Motor neuron (in vitro differentiated cells): ENCODE measurements around the gene PRKN. TPM values are rescaled to one million over a fixed set of nuclear protein-coding genes. Genes with fewer than 3 reads are reported as not detected.

ENCODE experiments used
- ATAC-seq, 8 experiments: fragments of 200-7000 bp; cut with Tn5 transposase; replicated peaks in 6 of 8; 2 replicates each; pipeline ENCODE4 v1.8.0; 2021; ENCODE audit warnings: mild to moderate bottlenecking in 8 of 8, moderate library complexity in 8 of 8
- H3K27ac ChIP-seq, 2 donors: fragments of 250-450 bp; sonication (Bioruptor Pico); 2 replicates each; pipeline ENCODE4 v1.9.0; 2021; ENCODE audit warnings: antibody characterized with exemption in 2 of 2, mild to moderate bottlenecking in 2 of 2, moderate library complexity in 1 of 2
- H3K4me1 ChIP-seq, 2 donors: fragments of 250-450 bp; sonication (Bioruptor Pico); replicated peaks in 1 of 2; 2 replicates each; pipeline ENCODE4 v1.6.1; 2021; ENCODE audit warnings: antibody characterized with exemption in 2 of 2, mild to moderate bottlenecking in 2 of 2, moderate library complexity in 1 of 2
- H3K4me3 ChIP-seq, 5 donors: fragments of 250-450 bp; sonication (Bioruptor Pico); 2 replicates each; pipeline ENCODE4 v1.9.0; 2021; ENCODE audit warnings: antibody characterized with exemption in 5 of 5, mild to moderate bottlenecking in 5 of 5, moderate library complexity in 4 of 5
- WGBS, 10 experiments: fragments of 450-650 bp; shearing (Covaris generic); methylation state at CpG; one replicate each; pipeline ENCODE4 v1.0.0; 2022; 5-methylcytosine and 5-hydroxymethylcytosine counted together
- in situ Hi-C, 9 experiments: fragments of 400-800 bp; cut with MboI; loops; one replicate each; pipeline ENCODE4 v1.15.0; 2021; ENCODE audit warnings: low sequenced_read_pairs in 9 of 9, low pct_unique_long_range_greater_than_20kb in 2 of 9; ENCODE audit not compliant: unreplicated experiment in 9 of 9
- total RNA-seq, 8 experiments: library from RNA; unstranded; fragments of 300-600 nt; gene quantifications; 2 replicates each; pipeline versions ENCODE4 v1.2.3 to v1.2.4, GENCODE V29; 2022

PRKN gene
- total RNA-seq, 8 experiments from 2014 or later, result 0.71 to 8.1 (median 2.9) TPM

- H3K4me3 ChIP-seq, result no peak overlapping the region
- peak in 7 of 8 experiments; percentile 28 to 87 (median 63) for ATAC-seq
- H3K27ac ChIP-seq, result no peak overlapping the region
- in situ Hi-C loops, result no loop called here
- peaks cover 20 to 39% of the 10 kb centered on the region in 2 donors for H3K4me1 ChIP-seq
- 0 to 93% (median 64%) methylated on average over 2 to 5 of the region's 5 CpGs; no CpG with 5 or more reads in 3 of the 10 experiments for WGBS, 10 experiments
These were observed 1144.0 kb downstream of the PRKN start for GRCh38 chr6:161583584-161583983.

- in situ Hi-C loops, result no loop called here
These were observed 1149.1 kb downstream of the PRKN start for GRCh38 chr6:161578478-161578877.

GRCh38 chr6:161575523-161576254, 1151.9 kb downstream of the PRKN start:
- ATAC-seq, result peak in 6 of 8 experiments; percentile 41 to 98 (median 88)
- no peak overlapping the region for H3K4me3 ChIP-seq

More at GRCh38 chr6:161578478-161578877, 1149.1 kb downstream of the PRKN start:
- Histone ChIP-seq H3K4me1 (peaks cover 10 to 17% of the 10 kb centered on the region in 2 donors), H3K4me3 (no peak overlapping the region), H3K27ac (no peak overlapping the region)
- 35 to 85% (median 63%) methylated on average over 1 to 3 of the region's 3 CpGs; no CpG with 5 or more reads in 4 of the 10 experiments for WGBS, 10 experiments
- ATAC-seq, result peak in 2 of 8 experiments; percentile 34 to 37

GRCh38 chr6:161568885-161569456, 1158.6 kb downstream of the PRKN start:
- WGBS, 10 experiments, result 49 to 90% (median 67%) methylated on average over 2 to 5 of the region's 6 CpGs; no CpG with 5 or more reads in 2 of the 10 experiments
- Histone ChIP-seq H3K4me3 (no peak overlapping the region), H3K27ac (no peak overlapping the region), H3K4me1 (peaks cover 11 to 14% of the 10 kb centered on the region in 2 donors)
- ATAC-seq, result peak in 7 of 8 experiments; percentile 29 to 98 (median 92)
- in situ Hi-C loops, result no loop called here

More at GRCh38 chr6:161575523-161576254, 1151.9 kb downstream of the PRKN start:
- no peak overlapping the region for H3K27ac ChIP-seq
- peaks cover 10 to 11% of the 10 kb centered on the region in 2 donors for H3K4me1 ChIP-seq
- in situ Hi-C loops, result no loop called here
- WGBS, 10 experiments, result 17 to 73% (median 57%) methylated on average over 3 to 13 of the region's 13 CpGs

GRCh38 chr6:161564952-161565351, 1162.6 kb downstream of the PRKN start:
- no peak overlapping the region for H3K27ac ChIP-seq
- in situ Hi-C loops, result no loop called here
- no peak for ATAC-seq
- H3K4me3 ChIP-seq, result no peak overlapping the region
- WGBS, 10 experiments, result 0 to 100% (median 68%) methylated on average over 1 to 3 of the region's 3 CpGs
- H3K4me1 ChIP-seq, result peaks cover 11 to 14% of the 10 kb centered on the region in 2 donors

- ATAC-seq, result peak; percentile 20 to 77 (median 66)
- WGBS, 10 experiments, result 22 to 83% (median 68%) methylated on average over 2 to 9 of the region's 9 CpGs; no CpG with 5 or more reads in 2 of the 10 experiments
- Histone ChIP-seq H3K27ac (no peak overlapping the region), H3K4me1 (peaks cover 0 to 7% of the 10 kb centered on the region in 2 donors), H3K4me3 (no peak overlapping the region)
- in situ Hi-C loops, result no loop called here
These were observed 1165.7 kb downstream of the PRKN start for GRCh38 chr6:161561908-161562307.

GRCh38 chr6:161557333-161558107, 1170.0 kb downstream of the PRKN start:
- in situ Hi-C loops, result no loop called here
- 0 to 100% (median 60%) methylated on average over 1 to 8 of the region's 9 CpGs; no CpG with 5 or more reads in 1 of the 10 experiments for WGBS, 10 experiments
- ATAC-seq, result peak in 7 of 8 experiments; percentile 34 to 83 (median 52)

GRCh38 chr6:161554883-161555282, 1172.7 kb downstream of the PRKN start:
- Histone ChIP-seq H3K4me1 (peaks cover 0 to 7% of the 10 kb centered on the region in 2 donors), H3K4me3 (no peak overlapping the region), H3K27ac (no peak overlapping the region)
- ATAC-seq, result no peak
- in situ Hi-C loops, result no loop called here

More at GRCh38 chr6:161557333-161558107, 1170.0 kb downstream of the PRKN start:
- no peak overlapping the region for H3K4me3 ChIP-seq
- peaks cover 0 to 7% of the 10 kb centered on the region in 2 donors for H3K4me1 ChIP-seq
- no peak overlapping the region for H3K27ac ChIP-seq

GRCh38 chr6:161549977-161550655, 1177.5 kb downstream of the PRKN start:
- 25 to 100% (median 68%) methylated on average over 1 to 4 of the region's 4 CpGs; no CpG with 5 or more reads in 2 of the 10 experiments for WGBS, 10 experiments
- H3K4me3 ChIP-seq, result no peak overlapping the region
- no peak overlapping the region for H3K27ac ChIP-seq
- in situ Hi-C loops, result no loop called here
- peak; percentile 28 to 97 (median 74) for ATAC-seq
- H3K4me1 ChIP-seq, result peaks cover 2 to 9% of the 10 kb centered on the region in 2 donors

GRCh38 chr6:161548713-161549296, 1178.8 kb downstream of the PRKN start:
- H3K4me3 ChIP-seq, result no peak overlapping the region
- in situ Hi-C loops, result no loop called here
- 36 to 100% (median 88%) methylated on average over 1 to 8 of the region's 9 CpGs; no CpG with 5 or more reads in 3 of the 10 experiments for WGBS, 10 experiments
- no peak for ATAC-seq
- peaks cover 2 to 20% of the 10 kb centered on the region in 2 donors for H3K4me1 ChIP-seq
- H3K27ac ChIP-seq, result no peak overlapping the region

- no peak overlapping the region for H3K27ac ChIP-seq
- H3K4me3 ChIP-seq, result no peak overlapping the region
- 0 to 82% (median 25%) methylated on average over 1 to 2 of the region's 2 CpGs; no CpG with 5 or more reads in 2 of the 10 experiments for WGBS, 10 experiments
- peaks cover 2 to 20% of the 10 kb centered on the region in 2 donors for H3K4me1 ChIP-seq
- in situ Hi-C loops, result no loop called here
- peak; percentile 29 to 81 (median 50) for ATAC-seq
These were observed 1179.9 kb downstream of the PRKN start for GRCh38 chr6:161547617-161548016.

GRCh38 chr6:161546632-161547031, 1180.9 kb downstream of the PRKN start:
- H3K27ac ChIP-seq, result no peak overlapping the region
- ATAC-seq, result no peak
- peaks cover 2 to 20% of the 10 kb centered on the region in 2 donors for H3K4me1 ChIP-seq
- H3K4me3 ChIP-seq, result no peak overlapping the region
- in situ Hi-C loops, result no loop called here
- 17 to 91% (median 60%) methylated on average over 1 of the region's 1 CpG; no CpG with 5 or more reads in 4 of the 10 experiments for WGBS, 10 experiments
